Osteoblast (primary cell): ENCODE measurements around the gene HPCAL4. TPM values are rescaled to one million over a fixed set of nuclear protein-coding genes. Genes with fewer than 3 reads are reported as not detected.

Experiments used
- DNase-seq: peaks from one replicate; pipeline ENCODE4 v3.0.0; 2011; ENCODE audit warnings: low spot score, mixed read lengths; ENCODE audit not compliant: insufficient read length; ENCODE audit errors: missing footprints
- H2AFZ ChIP-seq: 2 replicates; pipeline ENCODE4 v1.6.0; 2011; ENCODE audit warnings: mild to moderate bottlenecking, low read length
- H3K27ac ChIP-seq: 2 replicates; pipeline ENCODE4 v1.5.1; 2011; ENCODE audit warnings: mild to moderate bottlenecking, low read depth, low read length, moderate library complexity
- H3K27me3 ChIP-seq: 2 replicates; pipeline ENCODE4 v1.6.0; 2012; ENCODE audit warnings: mild to moderate bottlenecking, control low read depth, inconsistent platforms, low read length, moderate library complexity; ENCODE audit not compliant: insufficient read depth
- H3K36me3 ChIP-seq: 2 replicates; pipeline ENCODE4 v1.5.1; 2011; ENCODE audit warnings: mild to moderate bottlenecking, low read length, control low read depth, moderate library complexity; ENCODE audit not compliant: insufficient read depth
- H3K4me1 ChIP-seq: 2 replicates; pipeline ENCODE4 v1.5.1; 2011; ENCODE audit warnings: mild to moderate bottlenecking, low read length, control low read depth, moderate library complexity; ENCODE audit not compliant: insufficient read depth
- H3K4me2 ChIP-seq: 2 replicates; pipeline ENCODE4 v1.6.0; 2011; ENCODE audit warnings: mild to moderate bottlenecking, low read length; ENCODE audit not compliant: insufficient read depth
- H3K4me3 ChIP-seq: fragments of 200-600 bp; sonication (generic); 3 replicates; pipeline ENCODE4 v1.5.1; 2012; ENCODE audit warnings: mild to moderate bottlenecking, low read length, inconsistent platforms; ENCODE audit not compliant: insufficient read depth
- H3K79me2 ChIP-seq: 2 replicates; pipeline ENCODE4 v1.6.0; 2012; ENCODE audit warnings: mild to moderate bottlenecking, low read length, control low read depth, inconsistent platforms; ENCODE audit not compliant: insufficient read depth
- H3K9me3 ChIP-seq: 2 replicates; pipeline ENCODE4 v1.5.1; 2011; ENCODE audit warnings: low read depth, low read length, control low read depth
- H4K20me1 ChIP-seq: 2 replicates; pipeline ENCODE4 v1.6.0; 2012; ENCODE audit warnings: mild to moderate bottlenecking, low read length, control low read depth; ENCODE audit not compliant: insufficient read depth
- total RNA-seq: library from RNA; depleted of rRNA; stranded (reverse); fragments of >200 nt; gene quantifications from 2 replicates; pipeline ENCODE4 v1.2.3, GENCODE V29; 2012
- TF ChIP-seq, protein P1 (sequence below): IDR thresholded peaks from 2 replicates; pipeline ENCODE4 v1.5.1; 2011; ENCODE audit warnings: mild to moderate bottlenecking, low read depth, low read length, moderate library complexity; ENCODE audit errors: extremely low read depth

Gene HPCAL4
- total RNA-seq, 1 donor: not detected

DNA sequence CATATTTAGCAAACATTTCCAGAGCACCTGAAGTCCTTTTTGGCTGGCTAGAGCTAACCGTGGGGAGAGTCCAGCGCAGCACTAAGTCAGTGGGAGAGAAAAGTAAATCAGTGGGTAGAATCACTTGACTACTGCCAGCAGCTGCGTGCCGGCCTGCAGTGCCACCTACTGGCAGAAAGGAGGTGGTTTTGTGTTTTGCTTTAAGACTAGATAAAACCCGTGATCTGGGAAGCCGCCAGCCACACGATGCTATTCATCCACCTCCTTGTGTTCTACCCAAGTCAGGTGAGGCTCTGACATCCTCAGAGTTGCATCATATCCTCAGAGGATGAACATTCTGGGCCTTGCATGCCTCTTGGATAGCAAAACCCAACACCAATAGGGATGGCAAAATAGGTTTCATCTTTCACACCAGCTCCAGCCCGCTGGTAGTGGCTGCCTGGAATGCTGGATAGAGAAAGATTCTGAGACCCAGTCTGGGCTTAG is 37.6 kb downstream of the HPCAL4 start:
- Histone ChIP-seq H4K20me1 (no peaks in the 10 kb centered on the region), H2AFZ (peak overlapping the region; percentile 42), H3K4me3 (peak overlapping the region; percentile 42), H3K79me2 (no peaks in the 10 kb centered on the region), H3K9me3 (no peaks in the 10 kb centered on the region), H3K36me3 (no peaks in the 10 kb centered on the region), H3K27ac (no peak overlapping the region), H3K4me1 (peaks cover 27% of the 10 kb centered on the region), H3K27me3 (no peaks in the 10 kb centered on the region), H3K4me2 (peak overlapping the region; percentile 53)
- TF ChIP-seq, protein P1, sequence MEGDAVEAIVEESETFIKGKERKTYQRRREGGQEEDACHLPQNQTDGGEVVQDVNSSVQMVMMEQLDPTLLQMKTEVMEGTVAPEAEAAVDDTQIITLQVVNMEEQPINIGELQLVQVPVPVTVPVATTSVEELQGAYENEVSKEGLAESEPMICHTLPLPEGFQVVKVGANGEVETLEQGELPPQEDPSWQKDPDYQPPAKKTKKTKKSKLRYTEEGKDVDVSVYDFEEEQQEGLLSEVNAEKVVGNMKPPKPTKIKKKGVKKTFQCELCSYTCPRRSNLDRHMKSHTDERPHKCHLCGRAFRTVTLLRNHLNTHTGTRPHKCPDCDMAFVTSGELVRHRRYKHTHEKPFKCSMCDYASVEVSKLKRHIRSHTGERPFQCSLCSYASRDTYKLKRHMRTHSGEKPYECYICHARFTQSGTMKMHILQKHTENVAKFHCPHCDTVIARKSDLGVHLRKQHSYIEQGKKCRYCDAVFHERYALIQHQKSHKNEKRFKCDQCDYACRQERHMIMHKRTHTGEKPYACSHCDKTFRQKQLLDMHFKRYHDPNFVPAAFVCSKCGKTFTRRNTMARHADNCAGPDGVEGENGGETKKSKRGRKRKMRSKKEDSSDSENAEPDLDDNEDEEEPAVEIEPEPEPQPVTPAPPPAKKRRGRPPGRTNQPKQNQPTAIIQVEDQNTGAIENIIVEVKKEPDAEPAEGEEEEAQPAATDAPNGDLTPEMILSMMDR: peak; percentile 91
- DNase-seq: no peak

DNA sequence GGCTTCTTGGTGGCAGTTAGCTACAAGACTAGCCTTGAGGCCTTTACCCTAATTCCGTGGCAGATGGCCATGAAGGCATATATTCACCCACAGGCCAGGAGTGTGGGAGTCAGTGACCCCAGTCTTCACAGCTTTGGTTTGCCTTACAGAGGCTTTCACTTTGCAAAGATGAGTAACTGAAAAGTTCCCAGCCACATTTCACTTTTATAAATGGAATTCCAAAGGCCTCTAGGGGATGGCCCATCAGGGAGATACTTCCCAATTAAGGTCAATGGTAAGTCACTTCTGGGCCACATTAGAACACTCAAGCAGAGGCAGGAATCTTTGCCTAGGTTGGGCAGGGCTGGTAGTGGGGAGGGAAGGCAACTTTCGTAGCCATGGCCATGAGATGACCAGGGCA is 38.7 kb downstream of the HPCAL4 start:
- peak; percentile 80 for DNase-seq
- H3K4me2 ChIP-seq: peak overlapping the region; percentile 52
- H4K20me1 ChIP-seq: no peaks in the 10 kb centered on the region
- peaks cover 23% of the 10 kb centered on the region for H3K4me1 ChIP-seq
- H3K9me3 ChIP-seq: no peaks in the 10 kb centered on the region
- TF ChIP-seq, protein P1: no peak
- no peaks in the 10 kb centered on the region for H3K79me2 ChIP-seq
- H3K27me3 ChIP-seq: no peaks in the 10 kb centered on the region
- no peaks in the 10 kb centered on the region for H3K36me3 ChIP-seq
- H3K4me3 ChIP-seq: no peak overlapping the region
- H2AFZ ChIP-seq: no peak overlapping the region
- peak overlapping the region; percentile 73 for H3K27ac ChIP-seq

DNA sequence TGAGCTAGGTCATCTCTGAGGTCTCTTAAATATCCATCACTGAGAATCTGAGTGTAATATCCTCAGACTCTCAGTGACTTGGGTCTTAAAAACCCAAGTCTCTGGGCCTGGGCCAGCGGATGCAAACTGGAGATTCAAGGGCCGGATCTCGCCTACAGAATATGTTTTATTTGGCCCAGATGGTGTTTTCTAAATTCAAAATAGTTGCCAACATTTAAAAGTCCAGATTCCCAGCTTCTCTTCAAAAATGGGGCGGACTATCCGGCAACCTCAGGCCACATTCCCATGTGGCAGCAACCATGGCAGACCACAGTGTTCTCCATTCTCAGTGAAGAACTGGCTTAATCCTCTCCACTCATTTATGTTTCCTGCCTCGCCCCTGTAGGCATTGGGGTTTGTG is 39.1 kb downstream of the HPCAL4 start:
- H3K27me3 ChIP-seq: no peaks in the 10 kb centered on the region
- peak overlapping the region; percentile 52 for H3K4me2 ChIP-seq
- TF ChIP-seq, protein P1: no peak
- H3K4me3 ChIP-seq: no peak overlapping the region
- no peaks in the 10 kb centered on the region for H3K79me2 ChIP-seq
- no peaks in the 10 kb centered on the region for H3K36me3 ChIP-seq
- no peak overlapping the region for H2AFZ ChIP-seq
- H3K9me3 ChIP-seq: no peaks in the 10 kb centered on the region
- H4K20me1 ChIP-seq: no peaks in the 10 kb centered on the region
- peaks cover 22% of the 10 kb centered on the region for H3K4me1 ChIP-seq
- peak; percentile 79 for DNase-seq
- H3K27ac ChIP-seq: peak overlapping the region; percentile 73

DNA sequence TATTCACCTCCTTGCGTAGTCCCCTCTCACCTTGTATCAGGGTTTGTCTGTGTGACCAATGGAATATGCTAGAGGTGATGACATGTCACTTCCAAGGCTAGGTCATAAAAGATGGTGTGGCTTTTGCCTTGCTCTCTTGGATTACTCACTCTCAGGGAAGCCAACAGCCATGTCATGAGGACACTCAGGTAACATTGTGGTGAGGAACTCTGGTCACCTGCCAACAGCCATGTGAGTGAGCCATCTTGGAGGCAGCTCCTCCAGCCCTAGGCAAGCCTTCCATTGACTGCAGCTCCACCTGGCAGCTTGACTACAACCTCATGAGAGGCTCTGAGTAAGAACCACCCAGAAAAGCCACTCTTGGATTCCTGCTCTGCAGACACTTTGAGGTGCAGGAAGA is 40.8 kb downstream of the HPCAL4 start:
- no peak overlapping the region for H3K4me3 ChIP-seq
- TF ChIP-seq, protein P1: no peak
- no peaks in the 10 kb centered on the region for H3K27me3 ChIP-seq
- H3K36me3 ChIP-seq: no peaks in the 10 kb centered on the region
- no peak overlapping the region for H3K27ac ChIP-seq
- H3K4me1 ChIP-seq: peaks cover 33% of the 10 kb centered on the region
- H2AFZ ChIP-seq: no peak overlapping the region
- H3K9me3 ChIP-seq: no peaks in the 10 kb centered on the region
- no peak for DNase-seq
- no peak overlapping the region for H3K4me2 ChIP-seq
- H3K79me2 ChIP-seq: no peaks in the 10 kb centered on the region
- no peaks in the 10 kb centered on the region for H4K20me1 ChIP-seq
